HL-60 (cell line): ENCODE results near the gene MYOZ3.

Experiments used
- GABPA ChIP-seq: IDR thresholded peaks from 2 replicates; pipeline ENCODE4 v1.6.1; 2012; ENCODE audit warnings: low read depth
- POLR2AphosphoS5 ChIP-seq: IDR thresholded peaks from 2 replicates; pipeline ENCODE4 v1.6.1; 2012; ENCODE audit warnings: low read depth
- SPI1 ChIP-seq: IDR thresholded peaks from 2 replicates; pipeline ENCODE4 v1.6.1; 2012; ENCODE audit warnings: low read depth, mild to moderate bottlenecking, borderline replicate concordance
- TF ChIP-seq, protein P1 (sequence below): IDR thresholded peaks from one replicate; pipeline ENCODE4 v1.5.1; 2011; ENCODE audit warnings: low read length, control low read depth, inconsistent platforms; ENCODE audit not compliant: insufficient read depth
- TF ChIP-seq, protein P2 (sequence below): IDR thresholded peaks from 2 replicates; pipeline ENCODE4 v1.6.1; 2012; ENCODE audit warnings: low read depth; ENCODE audit not compliant: insufficient replicate concordance

DNA sequence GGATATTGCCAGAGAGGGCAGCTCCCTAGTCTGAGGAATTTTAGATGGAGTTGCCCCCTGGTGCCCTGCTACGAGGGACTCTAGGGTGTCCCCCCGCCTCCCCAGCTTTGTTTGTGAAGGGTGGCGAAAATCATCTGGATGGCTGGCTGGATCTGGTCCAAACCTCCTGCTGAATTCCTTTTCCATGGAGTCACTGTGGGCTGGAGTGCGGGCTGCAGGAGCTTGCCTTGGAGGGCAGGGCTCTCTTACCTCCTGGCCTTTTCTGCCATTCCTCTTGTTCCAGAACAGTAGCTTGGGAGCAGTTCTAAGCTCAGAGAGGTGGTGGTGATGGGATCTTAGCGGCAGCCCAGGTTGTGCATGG, 18.5 kb upstream of the MYOZ3 start:
- TF ChIP-seq, protein P1, sequence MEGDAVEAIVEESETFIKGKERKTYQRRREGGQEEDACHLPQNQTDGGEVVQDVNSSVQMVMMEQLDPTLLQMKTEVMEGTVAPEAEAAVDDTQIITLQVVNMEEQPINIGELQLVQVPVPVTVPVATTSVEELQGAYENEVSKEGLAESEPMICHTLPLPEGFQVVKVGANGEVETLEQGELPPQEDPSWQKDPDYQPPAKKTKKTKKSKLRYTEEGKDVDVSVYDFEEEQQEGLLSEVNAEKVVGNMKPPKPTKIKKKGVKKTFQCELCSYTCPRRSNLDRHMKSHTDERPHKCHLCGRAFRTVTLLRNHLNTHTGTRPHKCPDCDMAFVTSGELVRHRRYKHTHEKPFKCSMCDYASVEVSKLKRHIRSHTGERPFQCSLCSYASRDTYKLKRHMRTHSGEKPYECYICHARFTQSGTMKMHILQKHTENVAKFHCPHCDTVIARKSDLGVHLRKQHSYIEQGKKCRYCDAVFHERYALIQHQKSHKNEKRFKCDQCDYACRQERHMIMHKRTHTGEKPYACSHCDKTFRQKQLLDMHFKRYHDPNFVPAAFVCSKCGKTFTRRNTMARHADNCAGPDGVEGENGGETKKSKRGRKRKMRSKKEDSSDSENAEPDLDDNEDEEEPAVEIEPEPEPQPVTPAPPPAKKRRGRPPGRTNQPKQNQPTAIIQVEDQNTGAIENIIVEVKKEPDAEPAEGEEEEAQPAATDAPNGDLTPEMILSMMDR: no peak
- no peak for TF ChIP-seq POLR2AphosphoS5
- TF ChIP-seq, protein P2, sequence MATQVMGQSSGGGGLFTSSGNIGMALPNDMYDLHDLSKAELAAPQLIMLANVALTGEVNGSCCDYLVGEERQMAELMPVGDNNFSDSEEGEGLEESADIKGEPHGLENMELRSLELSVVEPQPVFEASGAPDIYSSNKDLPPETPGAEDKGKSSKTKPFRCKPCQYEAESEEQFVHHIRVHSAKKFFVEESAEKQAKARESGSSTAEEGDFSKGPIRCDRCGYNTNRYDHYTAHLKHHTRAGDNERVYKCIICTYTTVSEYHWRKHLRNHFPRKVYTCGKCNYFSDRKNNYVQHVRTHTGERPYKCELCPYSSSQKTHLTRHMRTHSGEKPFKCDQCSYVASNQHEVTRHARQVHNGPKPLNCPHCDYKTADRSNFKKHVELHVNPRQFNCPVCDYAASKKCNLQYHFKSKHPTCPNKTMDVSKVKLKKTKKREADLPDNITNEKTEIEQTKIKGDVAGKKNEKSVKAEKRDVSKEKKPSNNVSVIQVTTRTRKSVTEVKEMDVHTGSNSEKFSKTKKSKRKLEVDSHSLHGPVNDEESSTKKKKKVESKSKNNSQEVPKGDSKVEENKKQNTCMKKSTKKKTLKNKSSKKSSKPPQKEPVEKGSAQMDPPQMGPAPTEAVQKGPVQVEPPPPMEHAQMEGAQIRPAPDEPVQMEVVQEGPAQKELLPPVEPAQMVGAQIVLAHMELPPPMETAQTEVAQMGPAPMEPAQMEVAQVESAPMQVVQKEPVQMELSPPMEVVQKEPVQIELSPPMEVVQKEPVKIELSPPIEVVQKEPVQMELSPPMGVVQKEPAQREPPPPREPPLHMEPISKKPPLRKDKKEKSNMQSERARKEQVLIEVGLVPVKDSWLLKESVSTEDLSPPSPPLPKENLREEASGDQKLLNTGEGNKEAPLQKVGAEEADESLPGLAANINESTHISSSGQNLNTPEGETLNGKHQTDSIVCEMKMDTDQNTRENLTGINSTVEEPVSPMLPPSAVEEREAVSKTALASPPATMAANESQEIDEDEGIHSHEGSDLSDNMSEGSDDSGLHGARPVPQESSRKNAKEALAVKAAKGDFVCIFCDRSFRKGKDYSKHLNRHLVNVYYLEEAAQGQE: no peak
- no peak for TF ChIP-seq GABPA
- TF ChIP-seq SPI1: no peak
